ENCODE results near the gene CACNA1C.

The CACNA1C gene

DNA sequence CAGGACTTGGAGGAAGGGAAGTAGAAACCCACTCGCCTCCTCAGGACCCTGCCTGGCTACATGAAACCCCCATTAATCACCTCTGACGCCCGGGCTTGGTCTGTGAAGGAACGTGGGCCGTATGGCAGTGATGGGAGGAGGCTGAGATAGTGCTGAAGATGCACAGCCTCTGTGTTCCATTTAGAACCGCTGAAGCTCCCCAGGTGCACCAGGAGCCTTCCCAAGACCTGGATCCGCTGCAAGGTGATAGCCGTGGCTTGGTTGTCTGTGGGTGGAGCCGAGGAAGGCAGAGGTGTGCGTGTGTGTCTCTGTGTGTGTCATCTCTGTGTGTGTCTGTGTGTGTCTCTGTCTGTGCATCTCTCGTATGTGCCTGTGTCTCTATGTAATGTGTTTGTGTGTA is 293.1 kb downstream of the CACNA1C start:
- H3K4me3 ChIP-seq (ENCODE audit: low read depth in 1 of 2, low read length in 2 of 2) = no peak overlapping the region
- peaks cover 12 to 16% of the 10 kb centered on the region in 2 donors for H3K4me1 ChIP-seq (ENCODE audit: control insufficient read depth in 1 of 2, insufficient read depth in 2 of 2, low read length in 2 of 2)
- no peaks in the 10 kb centered on the region for H3K36me3 ChIP-seq (ENCODE audit: control insufficient read depth in 1 of 2, insufficient read depth in 2 of 2, low read length in 2 of 2)
- peak overlapping the region; percentile 70 for H3K27ac ChIP-seq (ENCODE audit: low read length)
- no peaks in the 10 kb centered on the region for H3K9me3 ChIP-seq (ENCODE audit: control insufficient read depth in 1 of 2, low read length in 2 of 2)
- H3K27me3 ChIP-seq (ENCODE audit: low read depth, low read length) = no peaks in the 10 kb centered on the region

DNA sequence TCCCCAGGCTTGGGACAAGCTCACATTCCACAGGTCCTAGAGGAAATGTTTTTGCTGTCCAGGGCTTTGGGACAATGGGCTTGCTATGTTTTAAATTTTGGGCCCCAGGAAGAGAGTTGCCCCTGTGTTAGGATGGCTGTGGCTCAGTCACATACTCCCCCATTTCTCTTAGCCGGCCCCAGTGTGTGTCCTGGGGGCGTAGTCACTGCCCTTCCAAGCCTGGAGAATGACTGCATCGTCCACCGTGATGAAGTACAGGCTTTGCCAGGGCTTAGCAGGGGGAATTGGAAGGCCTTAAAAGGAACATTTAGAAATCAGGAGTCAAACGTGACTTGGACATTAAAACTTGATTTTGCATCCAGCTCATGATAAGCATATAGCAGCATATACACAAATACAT is 293.6 kb downstream of the CACNA1C start:
- peak overlapping the region; percentile 70 for H3K27ac ChIP-seq (ENCODE audit: low read length)
- H3K9me3 ChIP-seq (ENCODE audit: control insufficient read depth in 1 of 2, low read length in 2 of 2) = no peaks in the 10 kb centered on the region
- no peak overlapping the region for H3K4me3 ChIP-seq (ENCODE audit: low read depth in 1 of 2, low read length in 2 of 2)
- H3K4me1 ChIP-seq (ENCODE audit: control insufficient read depth in 1 of 2, insufficient read depth in 2 of 2, low read length in 2 of 2) = peaks cover 12 to 15% of the 10 kb centered on the region in 2 donors
- H3K27me3 ChIP-seq (ENCODE audit: low read depth, low read length) = no peaks in the 10 kb centered on the region
- H3K36me3 ChIP-seq (ENCODE audit: control insufficient read depth in 1 of 2, insufficient read depth in 2 of 2, low read length in 2 of 2) = no peaks in the 10 kb centered on the region

DNA sequence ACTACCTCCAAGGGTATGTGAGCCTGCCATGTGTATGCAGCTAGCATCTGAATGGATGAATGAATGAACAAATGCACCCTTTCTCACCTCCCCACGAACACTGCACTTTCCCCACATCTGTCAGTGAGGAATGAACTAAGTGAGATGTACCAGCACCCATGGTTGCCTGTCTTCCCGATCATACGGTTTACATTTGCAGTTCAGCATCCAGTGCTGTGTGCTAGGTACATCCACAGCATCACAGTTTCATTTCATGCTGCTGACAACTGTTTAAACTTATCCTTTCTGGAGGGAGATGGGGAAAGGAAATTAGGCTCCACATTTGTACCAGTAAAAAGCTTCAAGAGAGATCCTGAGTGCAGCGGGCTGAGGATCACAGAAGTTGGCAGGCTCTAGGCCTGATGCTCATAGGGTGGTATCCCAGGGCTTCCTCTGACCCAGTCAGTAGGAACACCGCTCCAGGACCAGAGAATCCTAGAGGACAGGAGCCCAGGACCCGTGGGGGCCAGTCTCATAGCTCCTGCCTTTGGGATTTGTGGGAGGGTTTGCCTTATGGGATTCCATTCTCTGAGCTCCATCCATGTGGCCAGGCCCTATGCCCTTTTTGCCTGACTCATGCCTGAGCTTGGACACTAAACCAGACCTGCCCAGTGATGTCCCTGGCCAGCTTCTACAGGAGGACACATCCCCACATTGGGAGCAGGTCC is 294.5 kb downstream of the CACNA1C start:
- Histone ChIP-seq H3K4me3 (ENCODE audit: low read depth in 1 of 2, low read length in 2 of 2) (no peak overlapping the region), H3K27me3 (ENCODE audit: low read depth, low read length) (no peaks in the 10 kb centered on the region), H3K4me1 (ENCODE audit: control insufficient read depth in 1 of 2, insufficient read depth in 2 of 2, low read length in 2 of 2) (peaks cover 10 to 12% of the 10 kb centered on the region in 2 donors), H3K36me3 (ENCODE audit: control insufficient read depth in 1 of 2, insufficient read depth in 2 of 2, low read length in 2 of 2) (no peaks in the 10 kb centered on the region), H3K27ac (ENCODE audit: low read length) (peak overlapping the region; percentile 70), H3K9me3 (ENCODE audit: control insufficient read depth in 1 of 2, low read length in 2 of 2) (no peaks in the 10 kb centered on the region)

DNA sequence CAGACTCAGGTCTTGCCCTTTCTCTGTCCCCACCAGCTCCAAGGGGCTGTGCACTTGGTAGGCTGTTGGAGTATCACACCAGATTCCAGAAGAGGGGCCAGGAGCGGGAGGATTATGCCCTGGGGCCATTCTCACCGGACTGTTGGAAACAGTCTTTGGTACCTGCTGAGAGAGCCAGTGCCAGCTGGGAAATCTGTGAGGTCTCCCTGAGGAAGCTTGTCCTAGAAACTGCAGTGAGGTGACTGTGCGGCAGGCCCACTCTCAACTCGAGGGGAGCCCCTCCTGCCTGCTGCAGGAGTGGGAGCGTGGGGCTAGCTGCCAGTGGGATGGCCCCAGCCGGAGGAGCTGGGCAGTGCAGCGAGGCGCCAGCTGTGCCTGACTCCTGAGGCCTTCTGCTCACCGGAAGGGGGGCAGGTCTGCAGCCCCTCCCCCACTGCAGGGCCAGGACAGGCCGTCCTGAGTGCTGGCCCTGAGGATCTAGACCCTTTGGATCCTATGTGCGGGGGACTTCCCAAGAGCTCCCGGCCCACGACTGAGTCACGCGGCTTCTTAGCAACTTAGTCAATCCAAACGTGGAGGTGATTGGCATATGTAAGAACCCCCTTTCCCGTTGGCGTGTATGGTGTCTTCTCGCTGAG is 295.2 kb downstream of the CACNA1C start:
- Histone ChIP-seq H3K4me3 (ENCODE audit: low read depth in 1 of 2, low read length in 2 of 2) (no peak overlapping the region), H3K27ac (ENCODE audit: low read length) (peak overlapping the region; percentile 70), H3K27me3 (ENCODE audit: low read depth, low read length) (no peaks in the 10 kb centered on the region), H3K9me3 (ENCODE audit: control insufficient read depth in 1 of 2, low read length in 2 of 2) (no peaks in the 10 kb centered on the region), H3K4me1 (ENCODE audit: control insufficient read depth in 1 of 2, insufficient read depth in 2 of 2, low read length in 2 of 2) (peaks cover 5 to 7% of the 10 kb centered on the region in 2 donors), H3K36me3 (ENCODE audit: control insufficient read depth in 1 of 2, insufficient read depth in 2 of 2, low read length in 2 of 2) (no peaks in the 10 kb centered on the region)

DNA sequence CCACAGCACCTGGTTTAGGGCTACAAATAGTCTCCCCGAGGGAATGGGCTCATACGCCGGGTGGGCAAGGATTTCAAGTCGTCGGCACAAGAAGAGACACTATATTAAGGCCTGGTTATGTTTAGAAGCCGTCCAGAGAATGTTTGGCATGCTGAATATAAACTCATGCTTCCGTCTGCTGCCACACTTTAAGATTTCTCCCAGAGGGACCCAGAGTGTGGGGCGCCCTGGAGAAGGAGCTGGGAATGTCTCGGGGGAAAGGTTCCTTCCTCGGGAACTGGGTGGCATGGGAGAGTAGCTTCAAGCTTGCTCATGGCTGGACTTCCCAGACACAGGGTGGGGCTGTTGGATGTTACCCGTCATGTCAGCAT is 295.7 kb downstream of the CACNA1C start:
- H3K4me1 ChIP-seq (ENCODE audit: control insufficient read depth in 1 of 2, insufficient read depth in 2 of 2, low read length in 2 of 2) = peaks cover 7 to 8% of the 10 kb centered on the region in 2 donors
- peak overlapping the region; percentile 70 for H3K27ac ChIP-seq (ENCODE audit: low read length)
- no peak overlapping the region for H3K4me3 ChIP-seq (ENCODE audit: low read depth in 1 of 2, low read length in 2 of 2)

DNA sequence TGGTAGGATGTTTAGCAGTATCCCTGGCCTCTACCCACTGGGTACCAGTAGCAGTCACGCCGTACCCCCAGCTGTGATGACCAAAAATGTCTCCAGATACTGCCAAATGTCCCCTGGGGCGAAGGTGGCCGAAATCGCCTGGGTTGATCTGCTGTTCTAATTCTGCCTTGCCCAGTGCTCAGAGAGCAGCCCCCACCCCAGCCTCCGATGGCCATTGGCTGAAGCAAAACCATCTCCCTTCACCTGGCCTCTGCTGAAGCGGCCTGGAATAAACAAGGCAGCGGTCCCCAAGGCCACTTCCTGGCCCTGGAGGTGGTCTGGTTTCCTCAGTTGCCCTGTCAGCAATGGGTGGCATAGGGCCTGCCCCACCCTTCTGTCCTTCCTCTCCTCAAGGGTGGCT is 298.4 kb downstream of the CACNA1C start:
- Histone ChIP-seq H3K9me3 (ENCODE audit: control insufficient read depth in 1 of 2, low read length in 2 of 2) (no peaks in the 10 kb centered on the region), H3K4me3 (ENCODE audit: low read depth in 1 of 2, low read length in 2 of 2) (no peak overlapping the region), H3K27ac (ENCODE audit: low read length) (no peak overlapping the region), H3K27me3 (ENCODE audit: low read depth, low read length) (no peaks in the 10 kb centered on the region), H3K36me3 (ENCODE audit: control insufficient read depth in 1 of 2, insufficient read depth in 2 of 2, low read length in 2 of 2) (no peaks in the 10 kb centered on the region), H3K4me1 (ENCODE audit: control insufficient read depth in 1 of 2, insufficient read depth in 2 of 2, low read length in 2 of 2) (peaks cover 0 to 7% of the 10 kb centered on the region in 2 donors)

More for the DNA sequence above, 295.7 kb downstream of the CACNA1C start:
- no peaks in the 10 kb centered on the region for H3K27me3 ChIP-seq (ENCODE audit: low read depth, low read length)
- no peaks in the 10 kb centered on the region for H3K36me3 ChIP-seq (ENCODE audit: control insufficient read depth in 1 of 2, insufficient read depth in 2 of 2, low read length in 2 of 2)
- H3K9me3 ChIP-seq (ENCODE audit: control insufficient read depth in 1 of 2, low read length in 2 of 2) = no peaks in the 10 kb centered on the region

DNA sequence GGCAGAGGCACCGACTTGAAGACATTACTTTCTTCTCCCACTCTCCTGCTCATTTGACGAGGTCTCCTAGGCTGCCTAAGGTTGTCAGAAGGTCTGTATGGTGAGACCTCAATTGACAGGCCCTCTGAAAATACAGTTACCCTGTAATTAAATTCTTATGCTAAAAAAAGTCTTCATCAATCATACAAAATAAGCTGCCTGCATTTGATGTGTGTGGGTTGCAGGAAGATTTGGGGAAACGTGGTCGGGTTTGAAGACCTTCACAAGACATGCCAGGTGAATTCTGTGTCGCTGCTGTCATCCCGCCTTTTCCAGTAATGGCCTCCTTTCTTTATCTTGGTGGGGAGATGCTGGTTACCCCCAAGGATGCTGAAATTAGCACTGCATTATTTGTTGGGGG is 299.4 kb downstream of the CACNA1C start:
- no peaks in the 10 kb centered on the region for H3K27me3 ChIP-seq (ENCODE audit: low read depth, low read length)
- no peak overlapping the region for H3K4me3 ChIP-seq (ENCODE audit: low read depth in 1 of 2, low read length in 2 of 2)
- H3K9me3 ChIP-seq (ENCODE audit: control insufficient read depth in 1 of 2, low read length in 2 of 2) = no peaks in the 10 kb centered on the region
- H3K4me1 ChIP-seq (ENCODE audit: control insufficient read depth in 1 of 2, insufficient read depth in 2 of 2, low read length in 2 of 2) = peaks cover 0 to 7% of the 10 kb centered on the region in 2 donors
- no peaks in the 10 kb centered on the region for H3K36me3 ChIP-seq (ENCODE audit: control insufficient read depth in 1 of 2, insufficient read depth in 2 of 2, low read length in 2 of 2)
- H3K27ac ChIP-seq (ENCODE audit: low read length) = no peak overlapping the region

DNA sequence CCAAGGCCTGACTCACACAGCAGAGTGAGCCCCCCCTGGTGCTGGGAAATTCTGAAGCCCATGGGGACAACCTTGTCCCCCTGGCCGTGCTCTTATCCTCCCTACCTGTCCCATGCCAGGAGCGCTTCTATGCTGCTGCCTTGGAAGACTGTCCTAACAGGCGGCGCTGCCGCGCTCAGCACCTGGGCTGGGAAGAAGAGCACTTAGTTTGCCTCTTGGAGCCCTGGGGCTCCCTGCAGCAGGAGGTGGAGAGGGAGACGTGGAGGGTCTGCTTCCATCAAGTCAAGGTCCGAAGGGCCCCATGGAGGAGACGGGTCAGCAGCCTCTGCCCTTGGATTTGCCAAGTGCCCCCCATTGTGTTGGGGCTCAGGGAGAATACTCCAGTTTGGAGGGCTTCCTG is 300.5 kb downstream of the CACNA1C start:
- Histone ChIP-seq H3K4me1 (ENCODE audit: control insufficient read depth in 1 of 2, insufficient read depth in 2 of 2, low read length in 2 of 2) (peaks cover 0 to 11% of the 10 kb centered on the region in 2 donors), H3K36me3 (ENCODE audit: control insufficient read depth in 1 of 2, insufficient read depth in 2 of 2, low read length in 2 of 2) (no peaks in the 10 kb centered on the region), H3K9me3 (ENCODE audit: control insufficient read depth in 1 of 2, low read length in 2 of 2) (no peaks in the 10 kb centered on the region), H3K27ac (ENCODE audit: low read length) (no peak overlapping the region), H3K27me3 (ENCODE audit: low read depth, low read length) (no peaks in the 10 kb centered on the region), H3K4me3 (ENCODE audit: low read depth in 1 of 2, low read length in 2 of 2) (no peak overlapping the region)

DNA sequence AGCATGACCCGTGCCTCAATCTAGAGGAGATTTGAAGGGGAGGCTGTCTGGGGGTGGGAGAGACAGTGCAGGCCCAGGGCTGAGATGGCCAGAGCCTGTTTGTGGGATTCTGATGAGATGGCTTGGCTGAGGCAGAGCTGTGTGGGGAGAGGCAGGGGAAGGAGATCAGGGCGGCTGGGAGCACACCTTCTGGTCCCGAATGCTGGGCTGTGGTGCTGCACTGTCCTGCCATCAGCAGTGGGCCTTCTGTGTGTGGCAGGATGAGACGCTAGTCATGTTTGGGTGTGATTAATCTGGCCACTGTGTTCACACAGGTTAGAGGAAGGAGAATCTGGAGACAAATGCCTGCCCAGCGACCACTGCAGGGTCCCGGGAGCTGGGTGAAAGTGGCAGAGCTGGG is 300.9 kb downstream of the CACNA1C start:
- no peaks in the 10 kb centered on the region for H3K9me3 ChIP-seq (ENCODE audit: control insufficient read depth in 1 of 2, low read length in 2 of 2)
- no peak overlapping the region for H3K27ac ChIP-seq (ENCODE audit: low read length)
- H3K36me3 ChIP-seq (ENCODE audit: control insufficient read depth in 1 of 2, insufficient read depth in 2 of 2, low read length in 2 of 2) = no peaks in the 10 kb centered on the region
- no peak overlapping the region for H3K4me3 ChIP-seq (ENCODE audit: low read depth in 1 of 2, low read length in 2 of 2)
- no peaks in the 10 kb centered on the region for H3K27me3 ChIP-seq (ENCODE audit: low read depth, low read length)
- peaks cover 0 to 11% of the 10 kb centered on the region in 2 donors for H3K4me1 ChIP-seq (ENCODE audit: control insufficient read depth in 1 of 2, insufficient read depth in 2 of 2, low read length in 2 of 2)

DNA sequence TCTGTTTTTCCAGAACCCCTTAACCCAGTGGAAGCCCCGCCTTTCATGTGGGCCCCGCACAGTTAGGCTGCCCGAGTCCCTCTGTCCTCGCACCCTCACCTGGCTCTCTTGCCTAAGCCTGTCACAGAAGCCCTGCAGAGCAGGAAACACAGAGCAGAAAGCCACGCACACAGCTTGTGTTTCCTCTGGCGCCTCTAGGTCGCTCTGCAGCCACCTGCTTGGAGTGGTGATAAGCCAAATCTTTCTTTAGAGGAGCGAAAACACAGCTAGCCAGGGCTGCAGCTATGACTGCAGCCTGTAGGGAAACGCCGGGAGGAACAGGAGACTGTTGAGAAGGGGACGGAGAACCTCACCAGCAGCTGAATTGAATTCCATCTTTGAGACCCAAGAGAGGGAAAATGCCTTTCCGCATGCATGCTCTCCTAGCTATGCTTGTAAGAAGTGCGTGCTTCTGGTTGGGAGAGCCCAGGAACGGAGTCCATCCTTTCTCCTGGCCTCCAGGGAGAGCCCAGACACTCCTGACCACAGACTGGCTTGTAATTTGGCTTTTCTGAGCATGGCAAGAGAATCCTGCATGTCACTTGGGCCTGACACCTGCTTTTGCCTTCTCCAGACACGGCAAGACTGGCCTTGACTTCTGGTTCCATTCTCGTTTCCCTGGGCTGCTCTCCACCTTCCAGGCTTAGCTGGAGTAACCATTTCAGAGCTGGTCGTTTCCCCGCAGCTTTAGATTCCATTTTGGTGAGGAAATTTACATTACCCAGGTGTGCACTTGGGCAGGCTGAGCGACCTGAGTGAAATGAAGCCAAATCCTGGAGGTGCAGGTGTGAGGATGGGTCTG is 301.6 kb downstream of the CACNA1C start:
- Histone ChIP-seq H3K36me3 (ENCODE audit: control insufficient read depth in 1 of 2, insufficient read depth in 2 of 2, low read length in 2 of 2) (no peaks in the 10 kb centered on the region), H3K4me1 (ENCODE audit: control insufficient read depth in 1 of 2, insufficient read depth in 2 of 2, low read length in 2 of 2) (peaks cover 0 to 11% of the 10 kb centered on the region in 2 donors), H3K9me3 (ENCODE audit: control insufficient read depth in 1 of 2, low read length in 2 of 2) (no peaks in the 10 kb centered on the region), H3K4me3 (ENCODE audit: low read depth in 1 of 2, low read length in 2 of 2) (no peak overlapping the region), H3K27me3 (ENCODE audit: low read depth, low read length) (no peaks in the 10 kb centered on the region), H3K27ac (ENCODE audit: low read length) (no peak overlapping the region)

DNA sequence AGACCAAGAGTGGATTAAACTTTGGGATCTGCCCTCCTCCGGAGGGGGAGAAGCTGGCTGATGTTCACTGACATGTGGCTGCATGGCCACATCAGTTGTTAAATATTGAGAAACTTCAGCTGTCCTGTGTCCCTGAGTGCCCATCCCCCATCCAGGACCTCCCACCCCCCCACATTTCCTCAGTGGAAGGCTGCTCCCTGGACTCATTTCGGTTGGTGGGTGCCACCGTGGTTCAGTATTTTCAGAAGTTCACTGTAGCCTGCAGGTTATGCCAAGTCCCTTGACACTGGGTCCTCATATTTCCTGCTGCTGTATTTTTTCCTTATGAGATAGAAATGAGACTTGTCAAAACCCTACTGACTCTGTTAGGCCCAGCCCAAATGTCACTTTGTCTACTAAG is 302.4 kb downstream of the CACNA1C start:
- Histone ChIP-seq H3K27ac (ENCODE audit: low read length) (no peak overlapping the region), H3K27me3 (ENCODE audit: low read depth, low read length) (no peaks in the 10 kb centered on the region), H3K4me1 (ENCODE audit: control insufficient read depth in 1 of 2, insufficient read depth in 2 of 2, low read length in 2 of 2) (peaks cover 0 to 11% of the 10 kb centered on the region in 2 donors), H3K4me3 (ENCODE audit: low read depth in 1 of 2, low read length in 2 of 2) (no peak overlapping the region), H3K9me3 (ENCODE audit: control insufficient read depth in 1 of 2, low read length in 2 of 2) (no peaks in the 10 kb centered on the region), H3K36me3 (ENCODE audit: control insufficient read depth in 1 of 2, insufficient read depth in 2 of 2, low read length in 2 of 2) (no peaks in the 10 kb centered on the region)

All from muscle layer of duodenum (tissue), 2 donors.